SK-N-SH (cell line): ENCODE measurements around the gene TUBA4B. TPM values are rescaled to one million over a fixed set of nuclear protein-coding genes. Genes with fewer than 3 reads are reported as not detected.

Experiments
- CTCF ChIA-PET: fragments of 300-600, 350-600 bp; formaldehyde crosslinking; extraction: SDS; loops from one replicate; lab custom pipeline; 2021; lab: Yijun Ruan, JAX
- POLR2A ChIA-PET: fragments of 350-600 bp; sonication (Branson Sonifier 250); formaldehyde crosslinking; extraction: SDS; loops from one replicate; lab custom pipeline; 2020; ENCODE audit warnings: antibody characterized with exemption, inconsistent platforms; lab: Yijun Ruan, JAX
- DNase-seq: peaks from one replicate; pipeline ENCODE4 v3.0.0; 2012
- H2AFZ ChIP-seq: fragments of 200-600 bp; sonication (generic); 2 replicates; pipeline ENCODE4 v1.8.1; 2016; ENCODE audit warnings: antibody characterized with exemption, mild to moderate bottlenecking, low read depth
- H3F3A ChIP-seq: fragments of 200-600 bp; sonication (generic); replicated peaks from 2 replicates; pipeline ENCODE3; 2016; ENCODE audit warnings: antibody characterized with exemption, mild to moderate bottlenecking; ENCODE audit not compliant: insufficient read depth
- H3K27ac ChIP-seq, 2 experiments: fragments of 200-500 bp in 1 of 2; fragments of 200-600 bp in 1 of 2; sonication (Bioruptor generic) in 1 of 2; sonication (generic), shearing (Covaris generic) in 1 of 2; 2 replicates each; pipeline versions ENCODE4 v1.5.1 to v1.6.1; 2014 to 2016; ENCODE audit warnings: low read depth in 2 of 2, inconsistent platforms in 1 of 2, low read length in 1 of 2, mild to moderate bottlenecking in 1 of 2, mixed read lengths in 1 of 2
- H3K27me3 ChIP-seq: fragments of 200-600 bp; sonication (generic), shearing (Covaris generic); 2 replicates; pipeline ENCODE4 v1.6.1; 2016; ENCODE audit warnings: mixed run types; ENCODE audit not compliant: insufficient read depth
- H3K36me3 ChIP-seq, 2 experiments: fragments of 200-500 bp in 1 of 2; fragments of 200-600 bp in 1 of 2; sonication (Bioruptor generic) in 1 of 2; sonication (generic) in 1 of 2; replicated peaks in 1 of 2; 2 replicates each; pipeline versions ENCODE3 to v1.5.1; 2014 to 2016; ENCODE audit warnings: low read length in 1 of 2, mild to moderate bottlenecking in 1 of 2; ENCODE audit not compliant: insufficient read depth in 2 of 2, control insufficient read depth in 1 of 2
- H3K4me1 ChIP-seq, 2 experiments: fragments of 200-500 bp in 1 of 2; fragments of 200-600 bp in 1 of 2; sonication (Bioruptor generic) in 1 of 2; sonication (generic), shearing (Covaris generic) in 1 of 2; 2 replicates each; pipeline versions ENCODE4 v1.5.1 to v1.6.1; 2014 to 2016; ENCODE audit warnings: low read depth in 1 of 2, low read length in 1 of 2, mixed run types in 1 of 2; ENCODE audit not compliant: insufficient read depth in 2 of 2, control insufficient read depth in 1 of 2
- H3K4me2 ChIP-seq: fragments of 200-600 bp; sonication (generic), shearing (Covaris generic); 2 replicates; pipeline ENCODE4 v1.6.1; 2017; ENCODE audit warnings: mixed run types
- H3K4me3 ChIP-seq, 2 experiments: fragments of 200-500 bp in 1 of 2; fragments of 200-600 bp in 1 of 2; sonication (Bioruptor generic) in 1 of 2; sonication (generic), shearing (Covaris generic) in 1 of 2; 2 replicates each; pipeline versions ENCODE4 v1.5.1 to v1.8.1; 2014 to 2016; ENCODE audit warnings: low read depth in 2 of 2, inconsistent platforms in 1 of 2, low read length in 1 of 2, mild to moderate bottlenecking in 1 of 2, mixed read lengths in 1 of 2, moderate library complexity in 1 of 2
- H3K79me2 ChIP-seq: fragments of 200-600 bp; sonication (generic); 2 replicates; pipeline ENCODE4 v1.8.1; 2017; ENCODE audit warnings: mild to moderate bottlenecking; ENCODE audit not compliant: insufficient read depth
- H3K9ac ChIP-seq: fragments of 200-600 bp; sonication (generic); 2 replicates; pipeline ENCODE4 v1.6.1; 2017; ENCODE audit warnings: mixed run types
- H3K9me2 ChIP-seq: fragments of 200-600 bp; sonication (generic); 2 replicates; pipeline ENCODE4 v1.6.1; 2017; ENCODE audit warnings: mixed run types
- H3K9me3 ChIP-seq: fragments of 200-600 bp; sonication (generic); 2 replicates; pipeline ENCODE4 v1.6.1; 2017; ENCODE audit warnings: mixed run types, mild to moderate bottlenecking, moderate library complexity
- H4K20me1 ChIP-seq: fragments of 200-600 bp; sonication (generic); 2 replicates; pipeline ENCODE4 v1.6.1; 2017; ENCODE audit warnings: mild to moderate bottlenecking, mixed run types; ENCODE audit not compliant: insufficient read depth
- EZH2phosphoT487 ChIP-seq: fragments of 200-600 bp; sonication (generic); IDR thresholded peaks from 2 replicates; pipeline ENCODE4 v1.6.1; 2017; ENCODE audit warnings: low read depth, mixed run types, mild to moderate bottlenecking, antibody characterized with exemption, moderate library complexity, borderline replicate concordance
- GABPA ChIP-seq: IDR thresholded peaks from 2 replicates; pipeline ENCODE4 v1.4.0; 2012; ENCODE audit warnings: low read depth, mild to moderate bottlenecking
- JUND ChIP-seq: IDR thresholded peaks from 2 replicates; pipeline ENCODE4 v1.4.0; 2012
- MEF2A ChIP-seq: IDR thresholded peaks from 2 replicates; pipeline ENCODE4 v1.4.0; 2012; ENCODE audit warnings: low read depth, borderline replicate concordance
- RFX5 ChIP-seq: IDR thresholded peaks from 2 replicates; pipeline ENCODE4 v1.6.1; 2012; ENCODE audit warnings: mild to moderate bottlenecking, improper control_type of control experiment, low read length
- TCF12 ChIP-seq: IDR thresholded peaks from 2 replicates; pipeline ENCODE4 v1.4.0; 2012
- WGBS: methylation state at CpG from one replicate; pipeline ENCODE4 v1.1.6; 2017; ENCODE audit warnings: low lambda C conversion rate; 5-methylcytosine and 5-hydroxymethylcytosine counted together
- polyA plus RNA-seq, 3 experiments: library from polyadenylated mRNA; depleted of rRNA; stranded (reverse); fragments of >200 nt; gene quantifications; 2 replicates each; pipeline ENCODE4 v1.2.3, GENCODE V29; 2012
- TF ChIP-seq, protein P1 (sequence below): IDR thresholded peaks from 2 replicates; pipeline ENCODE4 v1.4.0; 2012; ENCODE audit warnings: low read depth
- TF ChIP-seq, protein P2 (sequence below): fragments of 200-600 bp; sonication (generic); IDR thresholded peaks from 2 replicates; pipeline ENCODE4 v1.6.1; 2017; ENCODE audit warnings: antibody characterized with exemption, mild to moderate bottlenecking, moderate library complexity
- TF ChIP-seq, protein P3 (sequence below): fragments of 150-350 bp; IDR thresholded peaks from 2 replicates; pipeline ENCODE4 v1.6.1; 2017; ENCODE audit warnings: antibody characterized with exemption, low read length, low read depth, borderline replicate concordance
- TF ChIP-seq, protein P4 (sequence below): IDR thresholded peaks from 2 replicates; pipeline ENCODE4 v1.6.1; 2012; ENCODE audit warnings: mild to moderate bottlenecking, low read depth, low read length, moderate library complexity

Gene TUBA4B
- polyA plus RNA-seq, 1 of the 3 experiments (the other 2 are of a cell fraction): 0.03 TPM

DNA sequence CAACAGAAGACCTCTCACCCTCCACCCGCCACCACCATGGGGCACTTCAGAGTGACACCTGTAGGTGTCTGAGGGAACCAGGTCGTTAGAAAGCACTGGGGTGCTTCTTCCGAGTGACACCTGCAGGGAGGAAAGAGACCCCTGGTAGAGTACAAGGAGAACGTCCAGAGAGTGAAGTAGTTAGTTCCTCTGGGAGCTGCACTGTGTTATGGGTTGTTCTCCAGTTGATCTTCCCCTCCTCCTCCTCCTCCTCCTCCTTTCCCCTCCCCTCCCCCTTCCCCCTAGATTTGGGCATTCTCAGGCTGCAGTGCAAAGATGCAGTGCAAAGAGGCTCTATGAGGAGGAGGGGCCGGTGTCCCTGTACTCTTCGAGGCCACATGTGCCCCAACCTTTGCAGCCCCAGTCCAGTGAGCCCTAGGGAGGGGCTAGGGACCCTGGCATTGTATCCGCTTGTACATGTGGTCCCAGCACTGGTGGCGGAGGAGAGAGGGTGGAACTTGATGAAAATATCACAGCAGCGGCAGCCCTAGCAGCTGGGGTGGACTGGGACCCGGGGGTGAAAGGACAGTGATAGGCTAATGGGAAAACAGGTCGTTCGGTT lies 27.0 kb downstream of the TUBA4B start:
- H3K4me1 ChIP-seq: peaks cover 17 to 24% of the 10 kb centered on the region in 2 experiments
- CTCF ChIA-PET: interaction anchor here (1.0 to 15.4 kb wide), 9 partner anchors 12 to 250 kb away, joined by 3 to 312 read pairs (median 4); no protein-coding TSS in a partner anchor
- H3K4me3 ChIP-seq: peak overlapping the region; percentile 69 to 82
- H3K4me2 ChIP-seq: peak overlapping the region; percentile 95
- H3K9me3 ChIP-seq: no peaks in the 10 kb centered on the region
- peaks cover 13% of the 10 kb centered on the region for H3F3A ChIP-seq
- H3K27me3 ChIP-seq: no peaks in the 10 kb centered on the region
- H3K36me3 ChIP-seq: peaks cover 14 to 35% of the 10 kb centered on the region in 2 experiments
- peak overlapping the region; percentile 87 for H3K9ac ChIP-seq
- H3K79me2 ChIP-seq: peaks cover 9% of the 10 kb centered on the region; the same call in 1 of the 2 replicates
- no peaks in the 10 kb centered on the region for H4K20me1 ChIP-seq
- peak overlapping the region; percentile 38 for H2AFZ ChIP-seq
- no peak for DNase-seq
- 58% methylated on average over 12 of the region's 12 CpGs for WGBS
- H3K9me2 ChIP-seq: no peaks in the 10 kb centered on the region
- TF ChIP-seq TCF12 (no peak), MEF2A (no peak), RFX5 (no peak), JUND (no peak), GABPA (no peak), EZH2phosphoT487 (no peak)
- TF ChIP-seq, protein P1, sequence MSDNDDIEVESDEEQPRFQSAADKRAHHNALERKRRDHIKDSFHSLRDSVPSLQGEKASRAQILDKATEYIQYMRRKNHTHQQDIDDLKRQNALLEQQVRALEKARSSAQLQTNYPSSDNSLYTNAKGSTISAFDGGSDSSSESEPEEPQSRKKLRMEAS: no peak
- TF ChIP-seq, protein P2, sequence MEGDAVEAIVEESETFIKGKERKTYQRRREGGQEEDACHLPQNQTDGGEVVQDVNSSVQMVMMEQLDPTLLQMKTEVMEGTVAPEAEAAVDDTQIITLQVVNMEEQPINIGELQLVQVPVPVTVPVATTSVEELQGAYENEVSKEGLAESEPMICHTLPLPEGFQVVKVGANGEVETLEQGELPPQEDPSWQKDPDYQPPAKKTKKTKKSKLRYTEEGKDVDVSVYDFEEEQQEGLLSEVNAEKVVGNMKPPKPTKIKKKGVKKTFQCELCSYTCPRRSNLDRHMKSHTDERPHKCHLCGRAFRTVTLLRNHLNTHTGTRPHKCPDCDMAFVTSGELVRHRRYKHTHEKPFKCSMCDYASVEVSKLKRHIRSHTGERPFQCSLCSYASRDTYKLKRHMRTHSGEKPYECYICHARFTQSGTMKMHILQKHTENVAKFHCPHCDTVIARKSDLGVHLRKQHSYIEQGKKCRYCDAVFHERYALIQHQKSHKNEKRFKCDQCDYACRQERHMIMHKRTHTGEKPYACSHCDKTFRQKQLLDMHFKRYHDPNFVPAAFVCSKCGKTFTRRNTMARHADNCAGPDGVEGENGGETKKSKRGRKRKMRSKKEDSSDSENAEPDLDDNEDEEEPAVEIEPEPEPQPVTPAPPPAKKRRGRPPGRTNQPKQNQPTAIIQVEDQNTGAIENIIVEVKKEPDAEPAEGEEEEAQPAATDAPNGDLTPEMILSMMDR: no peak
- TF ChIP-seq, protein P3, sequence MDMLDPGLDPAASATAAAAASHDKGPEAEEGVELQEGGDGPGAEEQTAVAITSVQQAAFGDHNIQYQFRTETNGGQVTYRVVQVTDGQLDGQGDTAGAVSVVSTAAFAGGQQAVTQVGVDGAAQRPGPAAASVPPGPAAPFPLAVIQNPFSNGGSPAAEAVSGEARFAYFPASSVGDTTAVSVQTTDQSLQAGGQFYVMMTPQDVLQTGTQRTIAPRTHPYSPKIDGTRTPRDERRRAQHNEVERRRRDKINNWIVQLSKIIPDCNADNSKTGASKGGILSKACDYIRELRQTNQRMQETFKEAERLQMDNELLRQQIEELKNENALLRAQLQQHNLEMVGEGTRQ: no peak
- TF ChIP-seq, protein P4, sequence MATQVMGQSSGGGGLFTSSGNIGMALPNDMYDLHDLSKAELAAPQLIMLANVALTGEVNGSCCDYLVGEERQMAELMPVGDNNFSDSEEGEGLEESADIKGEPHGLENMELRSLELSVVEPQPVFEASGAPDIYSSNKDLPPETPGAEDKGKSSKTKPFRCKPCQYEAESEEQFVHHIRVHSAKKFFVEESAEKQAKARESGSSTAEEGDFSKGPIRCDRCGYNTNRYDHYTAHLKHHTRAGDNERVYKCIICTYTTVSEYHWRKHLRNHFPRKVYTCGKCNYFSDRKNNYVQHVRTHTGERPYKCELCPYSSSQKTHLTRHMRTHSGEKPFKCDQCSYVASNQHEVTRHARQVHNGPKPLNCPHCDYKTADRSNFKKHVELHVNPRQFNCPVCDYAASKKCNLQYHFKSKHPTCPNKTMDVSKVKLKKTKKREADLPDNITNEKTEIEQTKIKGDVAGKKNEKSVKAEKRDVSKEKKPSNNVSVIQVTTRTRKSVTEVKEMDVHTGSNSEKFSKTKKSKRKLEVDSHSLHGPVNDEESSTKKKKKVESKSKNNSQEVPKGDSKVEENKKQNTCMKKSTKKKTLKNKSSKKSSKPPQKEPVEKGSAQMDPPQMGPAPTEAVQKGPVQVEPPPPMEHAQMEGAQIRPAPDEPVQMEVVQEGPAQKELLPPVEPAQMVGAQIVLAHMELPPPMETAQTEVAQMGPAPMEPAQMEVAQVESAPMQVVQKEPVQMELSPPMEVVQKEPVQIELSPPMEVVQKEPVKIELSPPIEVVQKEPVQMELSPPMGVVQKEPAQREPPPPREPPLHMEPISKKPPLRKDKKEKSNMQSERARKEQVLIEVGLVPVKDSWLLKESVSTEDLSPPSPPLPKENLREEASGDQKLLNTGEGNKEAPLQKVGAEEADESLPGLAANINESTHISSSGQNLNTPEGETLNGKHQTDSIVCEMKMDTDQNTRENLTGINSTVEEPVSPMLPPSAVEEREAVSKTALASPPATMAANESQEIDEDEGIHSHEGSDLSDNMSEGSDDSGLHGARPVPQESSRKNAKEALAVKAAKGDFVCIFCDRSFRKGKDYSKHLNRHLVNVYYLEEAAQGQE: no peak
- TF ChIP-seq, all 33 proteins: peak for 0
- POLR2A ChIA-PET: interaction anchor here (1.6 to 1.7 kb wide), 2 partner anchors 15 to 61 kb away, joined by 6 read pairs; partner anchors contain the start of gene ABCB6
- peak overlapping the region; percentile 78 to 88; a peak in 3 of 4 replicates for H3K27ac ChIP-seq
